IPS-18c (cell line): Measurements from ENCODE around the gene PLXNA4.

Experiments
- H3K4me3 ChIP-seq: 2 replicates; pipeline ENCODE4 v1.7.0; 2013; ENCODE audit warnings: low read depth, mild to moderate bottlenecking, low read length, moderate library complexity; ENCODE audit not compliant: insufficient read depth
- H3K9me3 ChIP-seq: one replicate; pipeline ENCODE4 v1.6.1; 2013; ENCODE audit warnings: mild to moderate bottlenecking, low read length, moderate library complexity; ENCODE audit not compliant: control insufficient read depth, insufficient read depth

The PLXNA4 gene

GRCh38 chr7:132475037-132475668, 101.1 kb downstream of the PLXNA4 start:
- H3K4me3 ChIP-seq: 0 out of 2 replicates have a peak overlapping the region, but pooled peaks have one; percentile 2

GRCh38 chr7:132472463-132473120, 103.7 kb downstream of the PLXNA4 start:
- Histone ChIP-seq H3K4me3 (no peak overlapping the region), H3K9me3 (no peaks in the 10 kb centered on the region)

More at GRCh38 chr7:132475037-132475668, 101.1 kb downstream of the PLXNA4 start:
- H3K9me3 ChIP-seq: no peaks in the 10 kb centered on the region

GRCh38 chr7:132471515-132471914, 104.8 kb downstream of the PLXNA4 start:
- H3K4me3 ChIP-seq: no peak overlapping the region
- H3K9me3 ChIP-seq: no peaks in the 10 kb centered on the region

- H3K4me3 ChIP-seq: no peak overlapping the region
- H3K9me3 ChIP-seq: no peaks in the 10 kb centered on the region
Measured at GRCh38 chr7:132469681-132470080, 106.6 kb downstream of the PLXNA4 start.

- H3K9me3 ChIP-seq: no peaks in the 10 kb centered on the region
- no peak overlapping the region for H3K4me3 ChIP-seq
Measured at GRCh38 chr7:132469264-132469663, 107.0 kb downstream of the PLXNA4 start.

GRCh38 chr7:132466367-132466766, 109.9 kb downstream of the PLXNA4 start:
- Histone ChIP-seq H3K9me3 (no peaks in the 10 kb centered on the region), H3K4me3 (no peak overlapping the region)

- Histone ChIP-seq H3K4me3 (no peak overlapping the region), H3K9me3 (no peaks in the 10 kb centered on the region)
Measured at GRCh38 chr7:132465516-132465915, 110.8 kb downstream of the PLXNA4 start.

GRCh38 chr7:132464740-132465139, 111.5 kb downstream of the PLXNA4 start:
- Histone ChIP-seq H3K4me3 (no peak overlapping the region), H3K9me3 (no peaks in the 10 kb centered on the region)

GRCh38 chr7:132463922-132464321, 112.3 kb downstream of the PLXNA4 start:
- H3K9me3 ChIP-seq: no peaks in the 10 kb centered on the region
- H3K4me3 ChIP-seq: no peak overlapping the region

GRCh38 chr7:132462478-132462877, 113.8 kb downstream of the PLXNA4 start:
- H3K4me3 ChIP-seq: no peak overlapping the region

GRCh38 chr7:132461032-132461592, 115.2 kb downstream of the PLXNA4 start:
- Histone ChIP-seq H3K4me3 (no peak overlapping the region), H3K9me3 (no peaks in the 10 kb centered on the region)

More at GRCh38 chr7:132462478-132462877, 113.8 kb downstream of the PLXNA4 start:
- H3K9me3 ChIP-seq: no peaks in the 10 kb centered on the region

GRCh38 chr7:132458729-132459128, 117.5 kb downstream of the PLXNA4 start:
- Histone ChIP-seq H3K9me3 (peaks cover 2% of the 10 kb centered on the region), H3K4me3 (no peak overlapping the region)

- no peak overlapping the region for H3K4me3 ChIP-seq
- H3K9me3 ChIP-seq: peaks cover 2% of the 10 kb centered on the region
Measured at GRCh38 chr7:132457658-132458057, 118.6 kb downstream of the PLXNA4 start.

- Histone ChIP-seq H3K4me3 (no peak overlapping the region), H3K9me3 (peaks cover 2% of the 10 kb centered on the region)
Measured at GRCh38 chr7:132456418-132456817, 119.9 kb downstream of the PLXNA4 start.

GRCh38 chr7:132455378-132455777, 120.9 kb downstream of the PLXNA4 start:
- Histone ChIP-seq H3K4me3 (no peak overlapping the region), H3K9me3 (peaks cover 2% of the 10 kb centered on the region)

- H3K9me3 ChIP-seq: peaks cover 2% of the 10 kb centered on the region
- H3K4me3 ChIP-seq: no peak overlapping the region
Measured at GRCh38 chr7:132453826-132454225, 122.4 kb downstream of the PLXNA4 start.

- Histone ChIP-seq H3K4me3 (no peak overlapping the region), H3K9me3 (peaks cover 2% of the 10 kb centered on the region)
Measured at GRCh38 chr7:132451161-132451560, 125.1 kb downstream of the PLXNA4 start.

- Histone ChIP-seq H3K9me3 (peaks cover 1% of the 10 kb centered on the region), H3K4me3 (no peak overlapping the region)
Measured at GRCh38 chr7:132450696-132451095, 125.6 kb downstream of the PLXNA4 start.
